ENCODE results near the gene PTPRD. TPM values are rescaled to one million over a fixed set of nuclear protein-coding genes. Genes with fewer than 3 reads are reported as not detected.

Gene PTPRD
- total RNA-seq, 4 donors from 2014 or later = 0.72 to 8.0 (median 3.0) TPM

DNA sequence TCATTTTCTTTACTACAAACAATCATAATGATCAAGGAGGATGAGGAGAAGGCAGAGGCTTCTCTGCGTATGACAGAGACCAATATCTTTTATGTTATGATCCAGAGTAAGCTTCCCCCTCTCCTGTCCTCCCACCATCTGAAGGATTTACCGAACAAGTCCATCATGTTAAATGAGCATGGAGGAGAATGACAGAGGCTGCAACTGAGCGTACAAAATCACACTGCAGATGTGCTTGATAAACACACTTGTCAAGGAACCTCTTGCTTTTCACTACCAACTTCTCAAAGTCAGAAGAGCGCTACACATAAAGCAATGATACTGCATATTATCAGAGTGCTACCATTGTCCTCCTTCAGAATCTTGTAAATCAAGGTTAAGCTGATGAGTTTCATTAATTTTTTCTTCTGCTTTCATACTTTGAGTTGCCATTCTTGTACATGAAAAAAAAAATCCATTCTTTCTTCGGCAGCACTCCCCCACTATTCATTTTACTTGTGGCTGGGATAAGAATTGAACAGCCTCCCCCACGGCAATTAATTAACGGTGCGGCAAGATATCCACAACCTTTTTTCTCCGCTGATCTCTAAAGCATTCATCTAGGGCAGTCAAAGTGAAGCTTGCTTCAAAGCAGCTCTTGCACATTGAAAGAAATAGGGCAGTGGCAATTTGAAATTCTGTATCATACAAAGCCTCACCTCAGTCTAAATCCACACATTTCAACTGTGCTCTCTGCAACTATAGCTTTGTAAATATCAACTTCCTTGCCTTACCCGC, 2139.4 kb downstream of the PTPRD start:
- H3K4me3 ChIP-seq (ENCODE audit: low read depth, poor library complexity, severe bottlenecking) = no peak overlapping the region
- TF ChIP-seq POLR2A (IDR thresholded peaks at IDR 0.05) = no peak
- TF ChIP-seq, protein P1, sequence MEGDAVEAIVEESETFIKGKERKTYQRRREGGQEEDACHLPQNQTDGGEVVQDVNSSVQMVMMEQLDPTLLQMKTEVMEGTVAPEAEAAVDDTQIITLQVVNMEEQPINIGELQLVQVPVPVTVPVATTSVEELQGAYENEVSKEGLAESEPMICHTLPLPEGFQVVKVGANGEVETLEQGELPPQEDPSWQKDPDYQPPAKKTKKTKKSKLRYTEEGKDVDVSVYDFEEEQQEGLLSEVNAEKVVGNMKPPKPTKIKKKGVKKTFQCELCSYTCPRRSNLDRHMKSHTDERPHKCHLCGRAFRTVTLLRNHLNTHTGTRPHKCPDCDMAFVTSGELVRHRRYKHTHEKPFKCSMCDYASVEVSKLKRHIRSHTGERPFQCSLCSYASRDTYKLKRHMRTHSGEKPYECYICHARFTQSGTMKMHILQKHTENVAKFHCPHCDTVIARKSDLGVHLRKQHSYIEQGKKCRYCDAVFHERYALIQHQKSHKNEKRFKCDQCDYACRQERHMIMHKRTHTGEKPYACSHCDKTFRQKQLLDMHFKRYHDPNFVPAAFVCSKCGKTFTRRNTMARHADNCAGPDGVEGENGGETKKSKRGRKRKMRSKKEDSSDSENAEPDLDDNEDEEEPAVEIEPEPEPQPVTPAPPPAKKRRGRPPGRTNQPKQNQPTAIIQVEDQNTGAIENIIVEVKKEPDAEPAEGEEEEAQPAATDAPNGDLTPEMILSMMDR (IDR thresholded peaks at IDR 0.05) = no peak
- 94 to 95% methylated on average over 10 of the region's 10 CpGs for WGBS, 2 donors
- intact Hi-C loops (cut with DNase I; ENCODE audit: low total_unique reads) = no loop called here
- DNase-seq (ENCODE audit: low spot score in 2 of 2) = no peak

DNA sequence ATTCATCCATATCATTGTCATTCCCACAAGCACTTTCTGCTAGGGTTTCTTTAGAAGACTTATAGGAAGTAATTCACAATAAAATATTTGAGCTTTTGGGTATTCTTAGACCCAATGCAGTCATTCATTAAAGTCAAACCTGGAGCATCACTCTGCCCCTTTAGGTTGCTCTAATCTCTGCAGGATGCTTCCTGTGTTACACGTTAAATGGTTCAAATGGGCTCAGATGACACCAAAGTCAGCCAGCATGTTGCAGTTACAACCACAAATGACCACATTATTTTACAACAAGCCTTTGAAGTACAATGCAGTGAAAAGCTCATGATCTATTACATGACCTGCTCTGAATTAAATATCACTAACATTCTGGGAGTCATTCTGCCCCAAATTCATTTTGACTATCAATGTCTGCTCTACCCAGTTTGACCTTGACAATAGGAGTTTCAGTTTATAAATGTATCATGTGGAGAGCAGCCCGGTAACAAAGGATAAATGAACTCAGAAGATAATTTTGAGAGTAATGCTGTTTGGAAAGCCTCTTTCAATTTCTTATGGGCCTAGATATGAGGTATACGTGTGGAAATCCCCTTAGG, 2144.7 kb downstream of the PTPRD start:
- intact Hi-C loops (cut with DNase I; ENCODE audit: low total_unique reads) = no loop called here
- TF ChIP-seq, protein P1 (IDR thresholded peaks at IDR 0.05) = no peak
- no peak for TF ChIP-seq POLR2A (IDR thresholded peaks at IDR 0.05)
- DNase-seq (ENCODE audit: low spot score in 2 of 2) = no peak
- H3K4me3 ChIP-seq (ENCODE audit: low read depth, poor library complexity, severe bottlenecking) = no peak overlapping the region
- WGBS, 2 donors = 74 to 82% methylated on average over 3 of the region's 3 CpGs

DNA sequence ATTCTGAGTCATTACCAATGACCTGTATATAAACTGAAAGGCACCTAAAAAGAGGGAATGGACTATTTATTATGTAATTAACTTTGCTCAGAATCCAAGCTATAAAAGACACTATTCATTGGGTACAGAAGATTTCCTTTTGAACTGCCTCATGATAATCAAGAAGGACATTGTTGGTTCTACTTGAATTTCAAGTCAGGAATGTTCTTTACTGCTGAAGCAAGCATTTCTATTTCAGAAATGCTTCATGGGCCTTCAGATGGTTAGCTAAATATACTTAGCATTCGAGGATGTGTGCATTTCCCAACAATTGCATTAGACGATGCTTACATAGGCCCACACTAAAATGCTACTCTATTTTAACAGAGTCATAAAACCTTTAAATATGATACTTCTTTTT, 2155.0 kb downstream of the PTPRD start:
- WGBS, 2 donors = 75 to 93% methylated on average over 2 of the region's 2 CpGs
- no peak for TF ChIP-seq POLR2A (IDR thresholded peaks at IDR 0.05)
- intact Hi-C loops (cut with DNase I; ENCODE audit: low total_unique reads) = no loop called here
- H3K4me3 ChIP-seq (ENCODE audit: low read depth, poor library complexity, severe bottlenecking) = no peak overlapping the region
- DNase-seq (ENCODE audit: low spot score in 2 of 2) = no peak

DNA sequence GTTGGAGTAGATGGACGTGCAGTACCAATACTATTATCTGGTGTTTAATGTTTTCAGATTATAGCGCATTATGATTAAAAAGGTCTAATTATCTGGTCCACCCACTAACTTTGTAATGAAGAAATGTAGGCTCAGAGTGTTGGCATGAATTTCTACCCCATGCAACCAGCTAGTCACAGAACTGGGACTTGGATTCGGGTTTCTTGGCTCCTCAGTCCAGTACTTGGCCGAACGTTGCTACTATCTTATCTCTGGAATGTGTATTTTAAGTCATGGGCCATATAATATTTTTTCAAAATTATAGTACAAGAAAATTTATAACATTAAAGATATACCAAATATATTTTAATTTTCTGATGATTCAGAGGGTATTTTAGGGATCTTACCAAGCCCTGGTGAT, 2155.7 kb downstream of the PTPRD start:
- H3K4me3 ChIP-seq (ENCODE audit: low read depth, poor library complexity, severe bottlenecking) = no peak overlapping the region
- WGBS, 2 donors = 68 to 69% methylated on average over 5 of the region's 5 CpGs
- no peak for TF ChIP-seq POLR2A (IDR thresholded peaks at IDR 0.05)
- TF ChIP-seq, protein P1 (IDR thresholded peaks at IDR 0.05) = no peak
- intact Hi-C loops (cut with DNase I; ENCODE audit: low total_unique reads) = no loop called here
- DNase-seq (ENCODE audit: low spot score in 2 of 2) = no peak

DNA sequence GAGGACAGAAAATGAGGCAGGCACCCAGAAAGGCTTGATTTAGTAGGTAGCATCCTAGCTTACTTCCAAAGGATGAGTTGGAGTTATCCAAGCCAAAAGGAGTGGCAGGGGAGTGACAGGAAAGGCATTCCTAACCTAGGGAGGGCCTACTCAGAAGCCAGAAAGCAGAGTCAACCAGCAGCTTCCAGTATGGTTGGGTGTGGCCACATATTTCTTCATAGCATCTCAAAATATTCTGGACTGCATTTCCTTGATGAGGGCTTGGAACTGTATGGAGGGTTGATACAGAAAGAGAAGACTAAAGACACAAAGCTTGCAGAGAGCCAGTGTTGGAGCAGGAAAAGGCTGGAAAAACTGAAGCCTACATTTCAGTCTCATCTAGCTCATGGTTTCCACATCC, 2156.5 kb downstream of the PTPRD start:
- intact Hi-C loops (cut with DNase I; ENCODE audit: low total_unique reads) = no loop called here
- H3K4me3 ChIP-seq (ENCODE audit: low read depth, poor library complexity, severe bottlenecking) = no peak overlapping the region
- DNase-seq (ENCODE audit: low spot score in 2 of 2) = peak in 1 of 2 donors; percentile 15
- TF ChIP-seq POLR2A (IDR thresholded peaks at IDR 0.05) = no peak
- TF ChIP-seq, protein P1 (IDR thresholded peaks at IDR 0.05) = no peak

DNA sequence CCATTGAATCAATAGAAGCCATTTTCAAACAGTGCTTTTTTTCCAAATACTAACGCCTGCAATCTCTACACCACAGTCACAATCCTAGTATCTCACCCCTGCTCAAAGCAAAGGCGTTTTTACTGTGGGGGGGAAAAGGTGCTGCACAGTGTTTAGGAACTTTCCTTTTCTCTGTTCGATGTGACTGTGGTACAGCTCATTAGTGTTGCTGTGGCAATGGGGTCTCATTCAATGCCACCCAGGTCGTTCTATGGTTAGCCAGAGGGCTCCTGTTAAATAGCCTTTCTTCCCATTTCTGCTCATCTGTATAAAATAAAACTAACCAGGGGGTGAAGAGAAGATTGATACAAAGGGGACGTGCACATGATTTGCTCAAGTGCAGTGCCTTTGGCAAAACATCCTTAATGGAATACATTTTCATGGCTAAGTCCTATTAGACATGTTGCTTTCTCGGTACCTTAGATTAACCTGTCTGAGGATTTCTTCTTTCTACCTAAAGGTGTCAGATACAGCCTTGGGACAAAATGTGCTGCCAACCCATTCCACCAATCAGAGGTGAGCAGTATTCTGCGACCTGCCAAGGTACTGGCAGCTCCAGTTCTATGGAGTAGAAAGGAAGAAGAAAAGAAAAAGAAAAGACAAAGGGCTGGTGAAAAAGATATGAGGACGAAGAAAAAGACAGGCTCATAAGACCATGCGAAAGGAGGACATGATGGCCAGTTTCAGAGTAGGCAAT, 2161.8 kb downstream of the PTPRD start:
- DNase-seq (ENCODE audit: low spot score in 2 of 2) = no peak
- intact Hi-C loops (cut with DNase I; ENCODE audit: low total_unique reads) = no loop called here
- no peak overlapping the region for H3K4me3 ChIP-seq (ENCODE audit: low read depth, poor library complexity, severe bottlenecking)
- WGBS, 2 donors = 78% methylated on average over 9 of the region's 9 CpGs
- TF ChIP-seq, protein P1 (IDR thresholded peaks at IDR 0.05) = no peak
- no peak for TF ChIP-seq POLR2A (IDR thresholded peaks at IDR 0.05)
